Testis (tissue), 3 donors: Measurements from ENCODE around the gene DLGAP4. TPM values are rescaled to one million over a fixed set of nuclear protein-coding genes. Genes with fewer than 3 reads are reported as not detected.

Experiments
- DNase-seq: peaks from one replicate; pipeline ENCODE4 v3.0.0-alpha.2; 2019
- H3K27ac ChIP-seq, 2 donors: fragments of 200-600 bp; sonication (generic); one replicate each; pipeline ENCODE4 v1.5.1; 2019
- H3K27me3 ChIP-seq: fragments of 200-600 bp; sonication (generic); one replicate; pipeline ENCODE4 v1.5.1; 2019
- H3K36me3 ChIP-seq: fragments of 200-600 bp; sonication (generic); one replicate; pipeline ENCODE4 v1.5.1; 2017; ENCODE audit warnings: low read depth; ENCODE audit errors: missing control alignments
- H3K4me1 ChIP-seq: fragments of 200-600 bp; sonication (generic); one replicate; pipeline ENCODE4 v1.5.1; 2019
- H3K4me3 ChIP-seq, 2 donors: fragments of 200-600 bp; sonication (generic); one replicate each; pipeline ENCODE4 v1.5.1; 2017 to 2019
- H3K9me3 ChIP-seq: fragments of 200-600 bp; sonication (generic); one replicate; pipeline ENCODE4 v1.5.1; 2017
- POLR2A ChIP-seq: fragments of 450-650 bp; IDR thresholded peaks from one replicate; pipeline ENCODE4 v1.6.1; 2017; ENCODE audit warnings: antibody characterized with exemption, mild to moderate bottlenecking, moderate library complexity
- WGBS, 2 donors: methylation state at CpG; one replicate each; pipeline ENCODE4 v1.1.5; 2018; 5-methylcytosine and 5-hydroxymethylcytosine counted together
- intact Hi-C: fragments of 100-400 bp; cut with DNase I; formaldehyde crosslinking; loops from one replicate; pipeline ENCODE4 v1.15.1; 2023; ENCODE audit warnings: low total_unique reads
- polyA plus RNA-seq: library from polyadenylated mRNA; stranded (reverse); fragments of 350-450 nt; fragmentation: Illumina TruSeq; extraction: RNeasy Lipid Tissue Mini Kit (QIAGEN cat#74804); gene quantifications from one replicate; pipeline ENCODE4 v1.2.3, GENCODE V29; 2014; ENCODE audit warnings: low read depth, low replicate concordance; ENCODE audit not compliant: insufficient read depth
- total RNA-seq, 2 donors: library from RNA; depleted of rRNA; stranded (reverse); fragments of >200 nt; gene quantifications; one replicate each; pipeline ENCODE4 v1.2.3, GENCODE V29; 2016
- TF ChIP-seq, protein P1 (sequence below), 3 experiments: fragments of 450-650 bp in 2 of 3; fragments of 200-600 bp in 1 of 3; sonication (generic) in 1 of 3; IDR thresholded peaks; one replicate each; pipeline ENCODE4 v1.5.1; 2016 to 2019; ENCODE audit warnings: antibody characterized with exemption in 3 of 3, mild to moderate bottlenecking in 2 of 3, moderate library complexity in 1 of 3

Gene DLGAP4
- total and polyA plus RNA-seq, 3 donors from 2014 or later: 69.1 to 110 (median 110) TPM

DNA sequence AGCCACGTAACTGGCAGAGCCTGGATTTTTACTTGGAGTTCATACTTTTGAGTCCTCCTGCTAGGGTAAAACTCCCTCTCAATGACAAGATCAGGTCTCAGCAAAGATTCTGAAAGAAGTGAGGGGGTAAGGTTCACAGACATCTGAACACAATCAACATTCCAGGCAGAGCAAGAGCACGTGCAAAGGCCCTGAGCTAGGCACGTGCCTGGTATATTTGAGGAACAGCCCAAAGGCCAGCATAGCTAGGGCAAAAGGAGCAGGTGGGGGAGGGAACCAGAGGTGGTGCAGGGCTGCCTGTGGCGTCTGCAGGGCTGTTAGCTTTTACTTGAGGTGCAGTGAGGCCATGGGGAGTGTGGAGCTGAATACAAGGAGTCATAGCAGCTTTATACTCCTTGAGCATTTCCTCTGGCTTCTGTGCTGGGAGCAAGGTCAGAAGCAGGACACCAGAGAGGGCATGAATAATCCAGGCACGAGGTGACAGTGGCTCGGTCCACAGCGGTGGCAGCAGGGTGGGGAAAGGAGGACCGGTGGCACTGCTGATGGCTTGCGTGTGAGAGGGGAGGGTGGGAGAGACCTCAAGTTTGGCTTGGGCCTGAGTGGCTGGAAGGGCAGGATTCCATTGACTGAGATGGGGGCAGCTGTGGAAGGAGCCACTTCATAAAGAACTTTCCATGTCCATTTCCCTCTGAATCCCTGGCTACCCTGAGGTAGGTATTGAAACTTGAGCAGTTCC, 57.0 kb downstream of the DLGAP4 start:
- Histone ChIP-seq H3K36me3 (no peaks in the 10 kb centered on the region), H3K4me3 (no peak overlapping the region), H3K4me1 (no peaks in the 10 kb centered on the region), H3K27ac (no peak overlapping the region), H3K27me3 (no peaks in the 10 kb centered on the region), H3K9me3 (no peaks in the 10 kb centered on the region)
- TF ChIP-seq POLR2A: no peak
- TF ChIP-seq, protein P1, sequence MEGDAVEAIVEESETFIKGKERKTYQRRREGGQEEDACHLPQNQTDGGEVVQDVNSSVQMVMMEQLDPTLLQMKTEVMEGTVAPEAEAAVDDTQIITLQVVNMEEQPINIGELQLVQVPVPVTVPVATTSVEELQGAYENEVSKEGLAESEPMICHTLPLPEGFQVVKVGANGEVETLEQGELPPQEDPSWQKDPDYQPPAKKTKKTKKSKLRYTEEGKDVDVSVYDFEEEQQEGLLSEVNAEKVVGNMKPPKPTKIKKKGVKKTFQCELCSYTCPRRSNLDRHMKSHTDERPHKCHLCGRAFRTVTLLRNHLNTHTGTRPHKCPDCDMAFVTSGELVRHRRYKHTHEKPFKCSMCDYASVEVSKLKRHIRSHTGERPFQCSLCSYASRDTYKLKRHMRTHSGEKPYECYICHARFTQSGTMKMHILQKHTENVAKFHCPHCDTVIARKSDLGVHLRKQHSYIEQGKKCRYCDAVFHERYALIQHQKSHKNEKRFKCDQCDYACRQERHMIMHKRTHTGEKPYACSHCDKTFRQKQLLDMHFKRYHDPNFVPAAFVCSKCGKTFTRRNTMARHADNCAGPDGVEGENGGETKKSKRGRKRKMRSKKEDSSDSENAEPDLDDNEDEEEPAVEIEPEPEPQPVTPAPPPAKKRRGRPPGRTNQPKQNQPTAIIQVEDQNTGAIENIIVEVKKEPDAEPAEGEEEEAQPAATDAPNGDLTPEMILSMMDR (IDR thresholded peaks at IDR 0.05): no peak
- intact Hi-C loops: no loop called here
- 79 to 83% methylated on average over 9 of the region's 9 CpGs for whole genome bisulfite sequencing, 2 donors
- no peak for DNase-seq

DNA sequence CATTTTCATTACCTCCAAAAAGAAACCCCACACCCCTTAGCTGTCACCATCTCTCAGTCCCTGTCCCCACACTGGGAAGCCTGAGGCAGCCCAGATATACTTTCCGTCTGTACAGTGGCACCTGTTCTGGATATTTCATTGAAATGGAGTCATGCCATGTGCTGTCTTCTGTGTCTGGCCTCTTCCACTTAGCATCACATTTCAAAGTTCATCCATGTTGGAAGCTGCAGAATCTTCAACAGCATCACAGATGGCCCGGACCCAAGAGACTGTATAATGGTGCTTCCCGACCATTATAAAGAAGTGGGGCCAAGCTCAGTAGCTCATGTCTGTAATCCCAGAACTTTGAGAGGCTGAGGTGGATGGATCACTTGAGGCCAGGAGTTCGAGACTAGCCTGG, 58.4 kb downstream of the DLGAP4 start:
- Histone ChIP-seq H3K4me3 (no peak overlapping the region), H3K27me3 (no peaks in the 10 kb centered on the region), H3K36me3 (no peaks in the 10 kb centered on the region), H3K9me3 (no peaks in the 10 kb centered on the region), H3K27ac (no peak overlapping the region), H3K4me1 (no peaks in the 10 kb centered on the region)
- no peak for DNase-seq
- TF ChIP-seq, protein P1 (IDR thresholded peaks at IDR 0.05): no peak
- TF ChIP-seq POLR2A: no peak
- intact Hi-C loops: no loop called here
- 74 to 80% methylated on average over 4 of the region's 4 CpGs for WGBS, 2 donors

DNA sequence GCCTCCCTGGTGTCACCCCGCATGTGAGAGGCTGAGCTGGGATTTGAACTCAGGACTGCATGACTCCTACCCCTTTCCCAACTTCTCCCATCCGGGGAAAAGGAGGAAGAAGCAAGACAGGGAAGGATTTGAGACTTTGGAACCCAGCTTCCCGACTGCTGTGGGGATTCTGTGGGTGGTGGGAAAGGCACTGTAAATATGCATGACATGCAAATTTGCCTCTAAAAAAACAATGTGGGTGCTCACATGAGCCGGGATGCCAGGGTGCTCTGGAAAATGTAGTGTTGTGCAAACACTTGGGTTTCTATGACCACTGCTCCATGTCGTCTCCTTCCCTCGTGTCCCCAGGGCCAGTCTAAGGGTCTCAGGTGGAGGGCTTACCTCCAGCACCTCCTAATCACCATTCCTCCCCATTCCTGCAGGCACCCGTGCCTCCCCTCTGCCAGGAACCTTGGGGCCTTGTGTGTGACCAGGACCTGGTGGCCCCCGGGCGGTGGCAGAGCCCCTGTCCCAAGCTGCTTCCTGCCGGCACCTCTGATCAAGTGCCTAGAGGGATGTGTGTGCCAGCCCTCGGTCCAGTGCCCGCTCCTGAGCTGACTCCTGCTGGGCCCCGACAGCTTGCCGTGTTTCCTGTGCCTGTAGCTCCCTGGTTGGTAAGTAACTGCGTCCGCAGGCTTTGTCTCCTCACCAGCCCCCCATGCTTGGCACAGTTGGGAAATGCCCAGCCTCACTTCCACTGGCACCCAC, 60.7 kb downstream of the DLGAP4 start:
- no peak overlapping the region for H3K27ac ChIP-seq
- no peaks in the 10 kb centered on the region for H3K9me3 ChIP-seq
- H3K36me3 ChIP-seq: no peaks in the 10 kb centered on the region
- no peak overlapping the region for H3K4me3 ChIP-seq
- H3K4me1 ChIP-seq: no peaks in the 10 kb centered on the region
- WGBS, 2 donors: 86 to 87% methylated on average over 12 to 16 of the region's 16 CpGs
- TF ChIP-seq, protein P1 (IDR thresholded peaks at IDR 0.05): no peak
- H3K27me3 ChIP-seq: no peaks in the 10 kb centered on the region
- intact Hi-C loops: no loop called here
- DNase-seq: no peak

DNA sequence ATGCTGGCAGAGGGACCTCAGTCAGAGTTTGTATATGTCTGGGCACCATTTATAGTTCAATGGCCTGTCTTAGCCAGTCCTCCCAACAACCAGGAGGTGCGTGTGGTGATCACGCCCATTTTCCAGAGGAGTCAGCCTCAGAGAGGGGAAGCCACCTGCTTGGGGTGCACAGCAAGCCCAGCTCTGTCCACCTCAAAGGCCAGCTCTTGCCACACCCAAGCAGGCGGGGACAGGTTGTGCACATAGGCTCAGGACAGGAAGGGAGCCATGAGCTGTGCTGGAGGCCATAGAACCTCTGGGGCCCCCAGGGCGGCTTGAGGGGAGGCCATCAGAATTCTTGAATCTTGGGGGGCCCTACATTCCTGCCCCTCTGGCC, 61.2 kb downstream of the DLGAP4 start:
- no peak for DNase-seq
- Histone ChIP-seq H3K9me3 (no peaks in the 10 kb centered on the region), H3K36me3 (no peaks in the 10 kb centered on the region), H3K27ac (no peak overlapping the region), H3K27me3 (no peaks in the 10 kb centered on the region), H3K4me3 (no peak overlapping the region), H3K4me1 (no peaks in the 10 kb centered on the region)
- WGBS, 2 donors: 100% methylated on average over 4 of the region's 4 CpGs; no CpG with 5 or more reads in 1 of the 2 donors
- no peak for TF ChIP-seq POLR2A
- TF ChIP-seq, protein P1 (IDR thresholded peaks at IDR 0.05): no peak
- intact Hi-C loops: no loop called here
